Panc1 (cell line): Measurements from ENCODE around the gene RUSC1. TPM values are rescaled to one million over a fixed set of nuclear protein-coding genes. Genes with fewer than 3 reads are reported as not detected.

Experiments used
- ATAC-seq: fragments of 200-7000 bp; cut with Tn5 transposase; 2 replicates; pipeline ENCODE4 v1.9.1; 2020; ENCODE audit warnings: mild to moderate bottlenecking, moderate library complexity
- BruUV-seq: library from RNA; stranded (reverse); fragments of 400-500 nt; replicated peaks from 2 replicates; lab custom pipeline; 2021; lab: Mats Ljungman, UMichigan
- CTCF ChIA-PET: fragments of 300-600 bp; sonication (Branson Sonifier 250); formaldehyde crosslinking; loops from one replicate; lab custom pipeline; 2022; ENCODE audit warnings: antibody characterized with exemption; lab: Charles Lee
- POLR2A ChIA-PET: fragments of 300-600 bp; sonication (Branson Sonifier 250); formaldehyde crosslinking; loops from one replicate; lab custom pipeline; 2022; ENCODE audit warnings: antibody characterized with exemption; lab: Charles Lee
- DNase-seq: peaks from one replicate; pipeline ENCODE4 v3.0.0-alpha.2; 2010; ENCODE audit warnings: low read depth, low spot score
- H3K27ac ChIP-seq: 2 replicates; pipeline ENCODE4 v1.5.1; 2011; ENCODE audit warnings: mild to moderate bottlenecking, low read length, inconsistent platforms
- H3K27me3 ChIP-seq: fragments of 200-500 bp; sonication (Bioruptor generic); 2 replicates; pipeline ENCODE4 v1.6.0; 2014; ENCODE audit warnings: low read length, inconsistent platforms; ENCODE audit not compliant: control insufficient read depth, insufficient read depth
- H3K36me3 ChIP-seq: fragments of 200-500 bp; sonication (Bioruptor generic); 2 replicates; pipeline ENCODE4 v1.5.1; 2014; ENCODE audit warnings: inconsistent platforms, mild to moderate bottlenecking, low read length, moderate library complexity; ENCODE audit not compliant: control insufficient read depth, insufficient read depth
- H3K4me1 ChIP-seq: 2 replicates; pipeline ENCODE4 v1.5.1; 2011; ENCODE audit warnings: inconsistent platforms, mild to moderate bottlenecking, low read length, moderate library complexity; ENCODE audit not compliant: control insufficient read depth, insufficient read depth
- H3K4me3 ChIP-seq, 2 experiments: 2 replicates each; pipeline ENCODE4 v1.5.1; 2011 to 2012; ENCODE audit warnings: low read depth in 2 of 2, low read length in 2 of 2, mild to moderate bottlenecking in 2 of 2, inconsistent platforms in 1 of 2, moderate library complexity in 1 of 2
- H3K9me3 ChIP-seq: fragments of 200-500 bp; sonication (Bioruptor generic); 2 replicates; pipeline ENCODE4 v1.5.1; 2014; ENCODE audit warnings: low read depth, mild to moderate bottlenecking, inconsistent platforms, low read length, moderate library complexity; ENCODE audit not compliant: control insufficient read depth, insufficient read depth
- POLR2AphosphoS5 ChIP-seq: IDR thresholded peaks from 2 replicates; pipeline ENCODE4 v1.6.1; 2012; ENCODE audit warnings: mild to moderate bottlenecking, low read depth, low read length, moderate library complexity
- SIN3A ChIP-seq: IDR thresholded peaks from 2 replicates; pipeline ENCODE4 v1.6.1; 2012; ENCODE audit warnings: low read depth, mild to moderate bottlenecking, low read length, moderate library complexity, borderline replicate concordance; ENCODE audit not compliant: insufficient read depth
- TCF7L2 ChIP-seq: IDR thresholded peaks from 2 replicates; pipeline ENCODE4 v1.6.1; 2011; ENCODE audit warnings: mild to moderate bottlenecking, low read depth, low read length, inconsistent platforms
- in situ Hi-C: cut with HindIII; loops from 2 replicates; pipeline ENCODE4 v1.10.0; 2016; ENCODE audit warnings: low sequenced_read_pairs, low pct_unique_long_range_greater_than_20kb
- intact Hi-C: fragments of 100-400 bp; cut with micrococcal nuclease; formaldehyde crosslinking; loops from one replicate; pipeline ENCODE4 v1.10.0; 2022; ENCODE audit not compliant: unreplicated experiment
- total RNA-seq: library from RNA; stranded (reverse); gene quantifications from one replicate; pipeline ENCODE4 v1.2.1, GENCODE V29; 2021; ENCODE audit not compliant: unreplicated experiment
- TF ChIP-seq, protein P1 (sequence below): fragments of 450-650 bp; IDR thresholded peaks from 2 replicates; pipeline ENCODE4 v1.5.1; 2017; ENCODE audit warnings: mild to moderate bottlenecking
- TF ChIP-seq, protein P2 (sequence below), 2 experiments: IDR thresholded peaks; 2 replicates each; pipeline ENCODE4 v1.6.1; 2011 to 2012; ENCODE audit warnings: low read depth in 2 of 2, control low read depth in 1 of 2, low read length in 1 of 2, mild to moderate bottlenecking in 1 of 2, moderate library complexity in 1 of 2; ENCODE audit not compliant: insufficient read depth in 1 of 2

The RUSC1 gene
- total RNA-seq, 1 experiment from 2014 or later: 77.9 TPM

DNA sequence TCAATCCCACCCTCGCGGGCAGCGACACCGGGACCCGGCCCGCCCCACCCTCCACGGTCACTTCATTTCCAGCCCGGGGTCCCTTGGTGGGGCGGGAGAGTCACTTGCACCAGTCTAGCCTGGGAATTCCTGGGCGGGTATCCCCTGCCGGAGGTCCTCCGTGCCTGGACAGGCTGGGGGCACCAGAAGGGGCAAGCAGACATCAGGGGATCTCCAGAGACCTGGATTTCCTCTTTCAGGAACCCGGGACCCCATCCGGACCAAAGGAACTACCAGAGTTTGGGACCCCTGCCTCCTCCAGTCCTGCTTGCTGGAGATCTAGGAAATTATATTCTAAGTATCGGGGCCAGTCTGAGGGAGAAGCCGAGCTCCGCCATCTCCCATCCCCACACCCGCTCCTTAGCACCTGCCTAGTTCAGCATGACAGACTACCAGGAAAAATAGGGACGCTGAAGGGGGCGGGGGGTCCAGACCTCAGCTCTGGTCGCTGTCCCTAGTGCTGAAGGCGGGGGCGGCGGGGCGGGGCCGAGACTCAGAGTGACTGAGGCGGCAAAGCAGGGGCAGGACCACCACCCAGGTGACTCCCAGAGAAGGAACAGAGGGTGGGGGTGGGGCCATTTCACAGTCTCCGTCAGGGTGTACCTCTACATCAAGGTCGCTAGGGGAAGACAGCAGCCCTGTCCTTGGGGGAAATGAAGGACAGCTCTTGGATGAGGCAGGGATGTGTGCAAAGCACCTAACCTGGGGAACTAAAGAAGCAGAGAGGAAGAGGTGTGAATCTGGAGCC lies 42.6 kb upstream of the RUSC1 start:
- ATAC-seq (peak; percentile 60), DNase-seq (no peak)
- no peaks in the 10 kb centered on the region; the same call in 1 of the 2 replicates for H3K36me3 ChIP-seq
- H3K4me3 ChIP-seq: peak overlapping the region; percentile 70 to 80
- POLR2A ChIA-PET: no interaction called here
- no peaks in the 10 kb centered on the region for H3K9me3 ChIP-seq
- CTCF ChIA-PET: interaction anchor here (1.0 to 1.4 kb wide), 2 partner anchors 27 to 46 kb away, joined by 3 to 7 read pairs; no protein-coding TSS in a partner anchor
- peak overlapping the region; percentile 56 for H3K27ac ChIP-seq
- no TSS peak for BruUV-seq
- TF ChIP-seq SIN3A (no peak), TCF7L2 (0 out of 2 replicates have a peak, but pooled peaks have one; percentile 0), POLR2AphosphoS5 (no peak)
- TF ChIP-seq, protein P1, sequence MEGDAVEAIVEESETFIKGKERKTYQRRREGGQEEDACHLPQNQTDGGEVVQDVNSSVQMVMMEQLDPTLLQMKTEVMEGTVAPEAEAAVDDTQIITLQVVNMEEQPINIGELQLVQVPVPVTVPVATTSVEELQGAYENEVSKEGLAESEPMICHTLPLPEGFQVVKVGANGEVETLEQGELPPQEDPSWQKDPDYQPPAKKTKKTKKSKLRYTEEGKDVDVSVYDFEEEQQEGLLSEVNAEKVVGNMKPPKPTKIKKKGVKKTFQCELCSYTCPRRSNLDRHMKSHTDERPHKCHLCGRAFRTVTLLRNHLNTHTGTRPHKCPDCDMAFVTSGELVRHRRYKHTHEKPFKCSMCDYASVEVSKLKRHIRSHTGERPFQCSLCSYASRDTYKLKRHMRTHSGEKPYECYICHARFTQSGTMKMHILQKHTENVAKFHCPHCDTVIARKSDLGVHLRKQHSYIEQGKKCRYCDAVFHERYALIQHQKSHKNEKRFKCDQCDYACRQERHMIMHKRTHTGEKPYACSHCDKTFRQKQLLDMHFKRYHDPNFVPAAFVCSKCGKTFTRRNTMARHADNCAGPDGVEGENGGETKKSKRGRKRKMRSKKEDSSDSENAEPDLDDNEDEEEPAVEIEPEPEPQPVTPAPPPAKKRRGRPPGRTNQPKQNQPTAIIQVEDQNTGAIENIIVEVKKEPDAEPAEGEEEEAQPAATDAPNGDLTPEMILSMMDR: no peak; the same call in 1 of the 2 replicates
- TF ChIP-seq, protein P2, sequence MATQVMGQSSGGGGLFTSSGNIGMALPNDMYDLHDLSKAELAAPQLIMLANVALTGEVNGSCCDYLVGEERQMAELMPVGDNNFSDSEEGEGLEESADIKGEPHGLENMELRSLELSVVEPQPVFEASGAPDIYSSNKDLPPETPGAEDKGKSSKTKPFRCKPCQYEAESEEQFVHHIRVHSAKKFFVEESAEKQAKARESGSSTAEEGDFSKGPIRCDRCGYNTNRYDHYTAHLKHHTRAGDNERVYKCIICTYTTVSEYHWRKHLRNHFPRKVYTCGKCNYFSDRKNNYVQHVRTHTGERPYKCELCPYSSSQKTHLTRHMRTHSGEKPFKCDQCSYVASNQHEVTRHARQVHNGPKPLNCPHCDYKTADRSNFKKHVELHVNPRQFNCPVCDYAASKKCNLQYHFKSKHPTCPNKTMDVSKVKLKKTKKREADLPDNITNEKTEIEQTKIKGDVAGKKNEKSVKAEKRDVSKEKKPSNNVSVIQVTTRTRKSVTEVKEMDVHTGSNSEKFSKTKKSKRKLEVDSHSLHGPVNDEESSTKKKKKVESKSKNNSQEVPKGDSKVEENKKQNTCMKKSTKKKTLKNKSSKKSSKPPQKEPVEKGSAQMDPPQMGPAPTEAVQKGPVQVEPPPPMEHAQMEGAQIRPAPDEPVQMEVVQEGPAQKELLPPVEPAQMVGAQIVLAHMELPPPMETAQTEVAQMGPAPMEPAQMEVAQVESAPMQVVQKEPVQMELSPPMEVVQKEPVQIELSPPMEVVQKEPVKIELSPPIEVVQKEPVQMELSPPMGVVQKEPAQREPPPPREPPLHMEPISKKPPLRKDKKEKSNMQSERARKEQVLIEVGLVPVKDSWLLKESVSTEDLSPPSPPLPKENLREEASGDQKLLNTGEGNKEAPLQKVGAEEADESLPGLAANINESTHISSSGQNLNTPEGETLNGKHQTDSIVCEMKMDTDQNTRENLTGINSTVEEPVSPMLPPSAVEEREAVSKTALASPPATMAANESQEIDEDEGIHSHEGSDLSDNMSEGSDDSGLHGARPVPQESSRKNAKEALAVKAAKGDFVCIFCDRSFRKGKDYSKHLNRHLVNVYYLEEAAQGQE (IDR thresholded peaks at IDR 0.05; ENCODE audit: insufficient read depth in 1 of 2, low read depth in 2 of 2, low read length in 1 of 2): peak; percentile 89 to 90
- peaks cover 15% of the 10 kb centered on the region for H3K4me1 ChIP-seq
- in situ Hi-C loops (no loop called here), intact Hi-C loops (loop anchor here (1.0 kb wide), 1 partner anchor 45 kb away; no protein-coding TSS in a partner anchor)
- no peaks in the 10 kb centered on the region for H3K27me3 ChIP-seq

GRCh38 chr1:155278689-155279160 lies 42.0 kb upstream of the RUSC1 start:
- ChIA-PET CTCF (interaction anchor here (1.0 to 1.4 kb wide), 2 partner anchors 28 to 45 kb away, joined by 3 to 7 read pairs; no protein-coding TSS in a partner anchor), POLR2A (no interaction called here)
- ATAC-seq (no peak), DNase-seq (no peak)
- no peaks in the 10 kb centered on the region for H3K27me3 ChIP-seq
- no peaks in the 10 kb centered on the region for H3K36me3 ChIP-seq
- BruUV-seq: no TSS peak
- peaks cover 15% of the 10 kb centered on the region for H3K4me1 ChIP-seq
- no peaks in the 10 kb centered on the region for H3K9me3 ChIP-seq
- in situ Hi-C loops (no loop called here), intact Hi-C loops (no loop called here)
- no peak overlapping the region for H3K27ac ChIP-seq
- H3K4me3 ChIP-seq: peak overlapping the region; percentile 70 to 80; a peak in 3 of 4 replicates
- TF ChIP-seq TCF7L2 (no peak), SIN3A (no peak), POLR2AphosphoS5 (no peak)
- TF ChIP-seq, protein P1: no peak
- TF ChIP-seq, protein P2 (IDR thresholded peaks at IDR 0.05; ENCODE audit: insufficient read depth in 1 of 2, low read depth in 2 of 2, low read length in 1 of 2): no peak
